Ishikawa (cell line): ENCODE results near the gene LY86.

ENCODE experiments used
- EP300 ChIP-seq: IDR thresholded peaks from 2 replicates; pipeline ENCODE4 v1.6.1; 2012; ENCODE audit warnings: borderline replicate concordance
- NFIC ChIP-seq: IDR thresholded peaks from 2 replicates; pipeline ENCODE4 v1.6.1; 2012
- TEAD4 ChIP-seq: IDR thresholded peaks from 2 replicates; pipeline ENCODE4 v1.6.1; 2012

- no peak for TF ChIP-seq EP300
- TF ChIP-seq NFIC = no peak
- no peak for TF ChIP-seq TEAD4
Observed at GRCh38 chr6:6604566-6604965, 16.0 kb downstream of the LY86 start.
